Dedifferentiated amniotic fluid mesenchymal stem cell (primary cell): ENCODE results near the gene WDPCP.
"Not testable (repeated sequence)": the region's sequence is repeated elsewhere in the genome, so short reads cannot be mapped to it uniquely, and the experiment has no call there.

Experiments
- DNase-seq: peaks from one replicate; pipeline ENCODE4 v3.0.0-alpha.2; 2016; ENCODE audit errors: extremely low spot score

The WDPCP gene

DNA sequence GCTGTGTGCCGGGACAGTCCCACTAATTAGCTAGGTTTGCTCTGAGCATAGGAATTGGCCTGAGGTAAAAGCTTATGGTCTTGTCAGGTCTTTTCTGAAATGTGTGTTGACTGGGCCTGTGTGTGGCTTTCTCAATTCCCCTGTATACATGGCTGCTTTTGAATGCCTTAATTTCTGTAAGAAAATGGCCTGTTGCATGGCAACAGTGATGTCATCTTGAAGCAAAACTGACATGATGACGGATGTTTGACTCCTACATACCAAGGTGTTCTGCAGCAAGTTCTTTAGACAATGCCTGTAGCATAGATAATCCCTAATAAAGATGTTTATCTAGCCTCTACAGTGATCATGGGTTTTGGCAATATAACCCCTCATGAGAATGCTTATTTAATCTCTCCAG is 339.1 kb downstream of the WDPCP start:
- no peak for DNase-seq

DNA sequence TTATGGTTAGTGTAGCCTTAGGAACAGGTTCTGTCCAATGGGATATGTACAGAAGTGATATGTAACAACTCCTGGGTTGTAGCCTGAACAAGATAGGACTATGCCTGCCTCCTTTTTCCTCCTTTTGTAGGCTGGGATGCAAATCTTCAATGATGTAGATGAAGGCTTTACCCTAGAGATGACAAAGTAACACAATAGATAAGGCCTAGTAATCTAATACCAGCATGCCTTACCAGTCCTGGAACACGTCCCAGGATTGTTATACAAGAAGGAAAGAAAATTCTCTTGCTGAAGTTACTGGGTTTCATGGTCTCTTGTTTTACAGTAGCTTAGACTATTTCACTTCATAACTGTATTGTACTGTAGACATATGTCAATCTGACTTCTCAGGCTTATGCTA is 345.5 kb downstream of the WDPCP start:
- DNase-seq = no peak

DNA sequence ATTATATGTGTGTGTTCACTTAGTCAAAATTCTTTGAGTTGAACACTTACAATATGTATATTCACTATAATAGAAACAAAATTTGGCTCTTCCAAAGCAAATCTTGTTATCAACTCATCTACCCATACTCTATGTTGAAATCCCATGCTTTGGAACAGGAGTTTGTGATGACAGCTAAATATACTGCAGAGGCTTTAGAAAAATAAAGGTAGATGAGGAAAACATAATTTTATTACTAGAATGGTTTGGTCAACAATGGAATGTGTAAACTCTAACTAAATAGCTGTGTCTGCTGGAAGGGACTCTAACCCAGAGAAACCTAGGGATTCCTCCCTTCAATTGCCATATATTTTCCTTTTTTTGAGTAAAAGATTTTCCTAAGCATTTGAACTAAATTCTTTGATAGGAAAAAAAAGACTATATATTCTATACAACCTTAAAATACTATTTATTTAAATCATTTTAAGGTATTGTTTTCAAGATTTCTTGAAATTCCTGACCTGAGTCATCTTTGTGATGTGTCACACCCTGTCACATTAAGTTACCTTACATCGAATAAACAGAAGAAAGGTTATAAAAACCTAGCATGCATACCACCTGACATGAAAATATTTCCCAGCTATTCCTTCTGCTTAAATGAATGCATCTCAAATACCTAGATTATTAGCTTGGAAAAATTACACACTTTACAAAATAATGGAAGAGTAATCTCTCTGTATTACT is 362.2 kb downstream of the WDPCP start:
- DNase-seq = no peak

- DNase-seq = no peak
These were observed 369.3 kb downstream of the WDPCP start for GRCh38 chr2:63218800-63219526.

GRCh38 chr2:63195310-63195709 is 393.0 kb downstream of the WDPCP start:
- no peak for DNase-seq

DNA sequence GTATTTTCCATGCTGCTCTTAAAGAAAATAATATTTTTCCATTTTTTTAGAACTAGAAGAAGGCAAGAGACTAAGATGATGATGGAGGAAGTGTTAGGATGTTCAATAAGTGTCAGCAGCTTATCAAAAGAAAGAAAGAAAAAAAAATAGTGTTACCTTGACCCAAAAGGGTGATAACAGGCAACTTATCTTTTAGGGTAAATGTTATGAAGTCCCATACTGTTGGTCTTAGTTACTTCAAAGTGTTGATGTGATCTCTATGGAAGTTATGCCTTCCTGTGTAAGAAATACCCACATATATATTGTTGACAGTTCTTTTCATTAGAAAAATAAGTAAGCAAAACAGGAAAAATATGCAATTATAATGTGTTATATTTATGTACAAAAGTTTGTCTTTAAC is 394.1 kb downstream of the WDPCP start:
- DNase-seq = no peak

- DNase-seq = no peak
These were observed 395.1 kb downstream of the WDPCP start for GRCh38 chr2:63192889-63193774.

DNA sequence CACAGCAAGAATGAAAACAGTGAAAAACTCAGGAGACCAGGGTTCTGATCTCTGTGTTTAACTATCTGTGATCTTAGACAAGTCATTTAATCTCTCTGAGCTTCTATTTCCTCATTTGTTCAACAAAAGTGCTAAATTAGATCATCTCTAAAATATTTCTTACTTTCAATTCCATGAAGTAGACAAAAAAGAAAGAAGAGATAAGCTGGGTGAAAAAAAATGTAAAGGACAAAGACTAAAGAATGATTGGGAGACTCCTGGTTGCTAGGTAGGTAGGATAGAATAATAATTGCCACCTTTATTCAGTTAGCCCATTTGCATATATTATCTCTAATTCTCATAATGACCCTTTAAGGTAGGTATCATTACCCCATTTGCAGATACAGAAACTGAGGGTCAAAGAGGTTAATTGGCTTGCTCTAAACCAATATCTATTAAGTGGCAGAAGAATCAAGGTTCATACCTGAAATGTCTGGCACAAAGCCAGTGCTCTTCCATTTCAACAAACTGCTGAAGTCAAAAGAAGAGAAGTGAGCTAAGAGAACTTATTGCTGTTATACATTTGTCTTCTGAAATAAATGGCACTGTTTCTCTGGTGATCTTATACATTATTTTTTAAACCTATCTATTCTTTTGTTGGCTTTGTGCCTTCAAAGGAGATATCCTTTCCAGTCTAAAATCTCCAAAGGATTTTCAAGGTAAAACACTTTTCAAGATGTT is 395.9 kb downstream of the WDPCP start:
- no peak for DNase-seq

GRCh38 chr2:63189026-63189425 is 399.3 kb downstream of the WDPCP start:
- no peak for DNase-seq

- no peak for DNase-seq
These were observed 401.9 kb downstream of the WDPCP start for GRCh38 chr2:63186331-63186730.

GRCh38 chr2:63163161-63163820 is 425.0 kb downstream of the WDPCP start:
- DNase-seq = no peak

DNA sequence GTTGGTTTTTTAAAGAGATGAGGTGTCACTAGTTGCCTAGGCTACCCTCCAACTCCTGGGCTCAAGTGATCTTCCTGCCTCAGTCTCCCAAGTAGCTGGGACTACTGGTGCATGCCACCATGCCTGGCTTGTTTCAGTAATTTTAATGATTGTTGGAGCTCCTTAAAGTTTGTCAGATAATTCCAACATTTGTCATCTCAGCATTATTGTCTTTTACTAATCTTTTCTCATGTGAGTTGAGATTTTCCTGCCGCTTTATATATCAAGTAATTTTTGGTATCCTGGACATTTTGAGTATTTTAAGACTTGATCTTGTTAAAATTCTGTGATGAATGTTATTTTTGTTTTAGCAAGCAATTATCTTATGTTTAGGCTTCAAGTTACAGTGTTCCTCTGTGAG is 429.0 kb downstream of the WDPCP start:
- no peak for DNase-seq

DNA sequence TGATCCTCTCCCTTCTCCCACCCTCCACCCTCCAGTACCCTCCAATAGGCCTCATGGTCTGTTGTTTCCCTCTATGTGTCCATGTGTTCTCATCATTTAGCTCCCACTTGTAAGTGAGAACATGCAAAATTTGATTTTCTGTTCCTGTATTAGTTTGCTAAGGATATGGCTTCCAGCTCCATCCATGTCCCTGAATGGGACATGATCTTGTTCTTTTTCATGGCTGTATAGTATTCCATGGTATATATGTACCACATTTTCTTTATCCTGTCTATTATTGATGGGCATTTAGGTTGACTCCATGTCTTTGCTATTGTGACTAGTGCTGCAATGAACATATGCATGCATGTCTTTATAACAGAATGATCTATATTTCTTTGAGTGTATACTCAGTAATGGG is 451.6 kb downstream of the WDPCP start:
- DNase-seq = not testable (repeated sequence)

GRCh38 chr2:63132020-63132419 is 456.3 kb downstream of the WDPCP start:
- DNase-seq = no peak

DNA sequence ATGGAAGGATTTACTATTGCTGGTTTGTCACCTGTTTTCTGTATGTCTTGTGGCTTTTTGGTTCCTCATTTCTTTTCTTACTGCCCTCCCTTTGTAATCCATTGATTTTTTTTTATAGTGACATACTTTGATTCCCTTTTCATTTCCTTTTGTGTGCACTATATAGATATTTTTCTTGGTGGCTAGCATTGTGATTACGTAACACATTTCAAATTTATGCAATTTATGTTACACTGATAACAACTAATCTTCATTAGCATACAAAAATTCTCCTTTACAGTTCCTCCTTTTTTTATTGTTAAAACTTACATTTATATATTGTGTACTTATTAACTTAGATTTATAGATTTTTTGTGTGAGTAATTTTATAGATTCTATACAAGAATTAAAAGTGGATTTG is 457.1 kb downstream of the WDPCP start:
- no peak for DNase-seq

- no peak for DNase-seq
These were observed 460.7 kb downstream of the WDPCP start for GRCh38 chr2:63127594-63127993.

DNA sequence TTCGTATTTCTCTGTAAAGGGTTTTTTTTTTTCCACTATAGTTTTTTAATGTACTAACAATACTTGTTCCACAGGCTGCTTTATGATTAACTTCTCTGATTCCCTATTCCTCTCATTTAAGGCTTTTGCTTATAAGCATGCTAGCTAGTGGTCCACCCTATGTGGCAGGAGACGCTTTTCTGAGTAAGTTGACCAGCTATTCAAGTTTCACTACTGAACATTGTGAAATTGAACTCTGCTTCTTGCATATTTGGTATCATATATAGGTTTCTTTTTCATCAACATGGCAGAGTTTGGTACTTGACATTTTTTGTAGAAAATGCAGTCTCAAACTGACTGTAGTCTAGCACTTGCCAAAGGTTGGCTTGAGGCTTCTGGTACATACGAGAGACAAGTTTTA is 463.4 kb downstream of the WDPCP start:
- DNase-seq = no peak

GRCh38 chr2:63124218-63124617 is 464.1 kb downstream of the WDPCP start:
- DNase-seq = no peak

GRCh38 chr2:63122921-63123320 is 465.4 kb downstream of the WDPCP start:
- DNase-seq = no peak

DNA sequence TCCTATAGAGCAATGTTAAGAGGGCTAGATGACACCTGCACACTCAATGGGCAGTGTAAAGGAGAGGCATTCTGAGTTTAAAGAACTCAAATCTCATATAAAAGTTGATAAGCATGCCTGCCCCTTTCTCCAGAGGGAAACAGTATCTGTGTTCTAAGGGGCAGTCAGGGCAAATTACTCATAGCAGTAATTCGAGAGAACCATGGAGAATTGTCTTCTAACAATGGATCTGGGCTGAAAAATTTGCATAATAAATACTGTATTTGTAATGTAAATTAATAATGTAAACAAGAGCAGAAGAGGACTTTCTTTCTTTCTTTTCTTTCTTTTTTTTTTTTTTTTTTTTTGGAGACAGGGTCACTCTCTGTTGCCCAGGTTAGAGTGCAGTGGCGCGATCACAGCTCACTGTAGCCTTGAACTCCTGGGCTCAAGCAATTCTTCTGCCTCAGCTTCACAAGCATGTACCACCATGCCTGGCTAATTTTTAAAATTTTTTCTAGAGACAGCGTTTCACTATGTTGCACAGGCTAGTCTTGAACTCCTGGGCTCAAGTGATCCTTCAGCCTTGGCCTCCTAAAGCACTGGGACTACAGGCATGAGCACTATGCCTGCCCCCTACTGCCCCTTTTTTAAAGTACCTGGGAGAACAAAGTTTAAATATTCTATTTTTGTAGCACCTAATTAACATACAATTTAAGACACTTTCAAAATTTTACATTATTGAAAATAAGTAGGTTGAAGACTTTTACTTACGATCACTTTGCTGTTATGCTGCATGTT is 467.0 kb downstream of the WDPCP start:
- DNase-seq = no peak

- DNase-seq = no peak
These were observed 469.5 kb downstream of the WDPCP start for GRCh38 chr2:63118821-63119220.
